ENCODE results near the gene FHL3.
"Not testable (repeated sequence)": the region's sequence is repeated elsewhere in the genome, so short reads cannot be mapped to it uniquely, and the experiment has no call there.

The FHL3 gene

DNA sequence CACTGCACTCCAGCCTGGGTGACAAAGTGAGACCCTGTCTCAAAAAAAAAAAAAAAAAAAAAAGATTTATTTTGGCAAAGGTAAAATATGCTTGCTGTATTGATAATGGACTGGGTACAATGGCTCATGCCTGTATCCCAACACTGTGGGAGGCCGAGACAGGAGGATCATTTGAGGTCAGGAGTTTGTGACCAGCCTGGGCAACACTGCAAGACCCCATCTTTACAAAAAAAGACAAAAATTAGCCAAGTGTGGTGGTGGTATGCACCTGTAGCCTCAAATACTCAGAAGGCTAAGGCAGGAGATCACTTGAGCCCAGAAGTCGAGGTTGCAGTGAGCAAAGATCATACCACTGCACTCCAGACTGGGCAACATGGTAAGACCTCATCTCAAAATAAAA is 21.8 kb downstream of the FHL3 start:
- DNase-seq = no peak

DNA sequence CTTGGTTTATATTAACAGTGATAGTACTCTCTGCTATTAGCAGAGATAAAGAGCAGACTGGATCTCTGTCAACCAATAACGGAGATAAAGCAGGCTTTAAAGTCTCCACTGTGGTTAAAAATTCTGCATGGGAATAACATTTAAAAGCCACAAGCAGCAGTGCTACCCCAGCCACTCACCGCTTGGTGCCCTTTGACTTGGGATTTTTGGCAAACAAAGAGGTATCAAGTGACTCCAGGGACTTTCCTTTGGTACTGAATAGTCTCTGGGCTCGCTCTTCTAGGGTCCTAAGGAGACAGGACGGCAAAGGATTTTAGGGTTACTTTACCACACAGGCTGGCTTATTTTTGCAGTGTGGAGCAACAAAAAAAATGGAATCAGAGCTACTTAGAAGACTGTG is 26.8 kb downstream of the FHL3 start:
- no peak for DNase-seq

GRCh38 chr1:37975083-37975482 is 30.2 kb downstream of the FHL3 start:
- not testable (repeated sequence) for DNase-seq

GRCh38 chr1:37974567-37974966 is 30.7 kb downstream of the FHL3 start:
- DNase-seq = no peak

GRCh38 chr1:37973684-37974083 is 31.6 kb downstream of the FHL3 start:
- DNase-seq = not testable (repeated sequence)

DNA sequence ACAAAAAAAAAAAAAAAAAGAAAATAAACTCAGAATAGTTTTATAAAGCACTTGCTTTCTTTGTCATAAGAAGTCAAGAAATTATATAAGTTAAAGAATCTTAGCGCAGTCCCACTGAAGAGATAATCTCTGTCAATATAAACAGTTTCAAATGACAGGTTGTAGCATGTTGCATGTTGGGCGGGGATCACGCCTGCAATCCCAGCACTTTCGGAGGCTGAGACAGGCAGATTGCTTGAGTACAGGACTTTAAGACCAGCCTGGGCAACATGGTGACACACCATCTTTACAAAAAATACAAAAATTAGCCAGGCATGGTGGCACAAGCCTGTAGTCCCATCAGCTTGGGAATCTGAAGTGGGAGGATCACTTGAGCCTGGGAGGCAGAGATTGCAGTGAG is 40.0 kb downstream of the FHL3 start:
- no peak for DNase-seq

DNA sequence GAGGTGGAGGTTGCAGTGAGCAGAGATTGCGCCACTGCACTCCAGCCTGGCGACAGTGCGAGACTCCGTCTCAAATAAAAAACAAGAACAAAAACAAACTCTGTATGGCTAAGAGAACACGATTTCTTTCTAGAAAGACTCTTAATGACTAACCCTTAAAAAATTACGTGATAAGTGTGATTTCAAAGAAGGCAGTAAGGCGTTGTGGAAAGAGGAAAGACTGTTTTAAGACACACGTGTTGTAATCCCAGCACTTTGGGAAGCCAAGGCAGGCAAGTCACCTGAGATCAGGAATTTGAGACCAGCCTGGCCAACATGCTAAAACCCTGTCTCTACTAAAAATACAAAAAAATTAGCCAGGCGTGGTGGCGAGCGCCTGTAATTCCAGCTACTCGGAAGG is 41.2 kb downstream of the FHL3 start:
- DNase-seq = not testable (repeated sequence)

- no peak for DNase-seq
Observed at GRCh38 chr1:37958690-37959089, 46.6 kb downstream of the FHL3 start.

- no peak for DNase-seq
Observed at GRCh38 chr1:37955685-37956084, 49.6 kb downstream of the FHL3 start.

- no peak for DNase-seq
Observed at GRCh38 chr1:37954316-37954971, 50.9 kb downstream of the FHL3 start.

DNA sequence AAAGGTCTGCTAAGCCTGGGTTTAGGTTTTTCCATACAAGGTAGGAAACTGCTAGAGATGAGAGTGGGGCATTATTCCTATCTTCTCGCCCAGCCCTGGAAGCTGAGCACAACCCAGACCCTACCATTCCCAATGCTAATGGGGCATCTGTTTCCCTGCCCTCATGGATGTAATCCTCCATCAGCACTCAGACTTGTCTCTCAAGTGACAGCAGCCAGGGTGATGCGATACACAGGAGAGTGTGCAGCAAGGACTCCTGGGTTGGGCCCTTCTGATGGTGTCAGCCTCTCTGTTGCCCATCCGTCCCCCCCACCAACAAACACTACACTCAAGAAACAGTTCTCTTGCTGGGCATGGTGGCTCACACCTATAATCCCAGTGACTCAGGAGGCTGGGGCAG is 52.6 kb downstream of the FHL3 start:
- no peak for DNase-seq

DNA sequence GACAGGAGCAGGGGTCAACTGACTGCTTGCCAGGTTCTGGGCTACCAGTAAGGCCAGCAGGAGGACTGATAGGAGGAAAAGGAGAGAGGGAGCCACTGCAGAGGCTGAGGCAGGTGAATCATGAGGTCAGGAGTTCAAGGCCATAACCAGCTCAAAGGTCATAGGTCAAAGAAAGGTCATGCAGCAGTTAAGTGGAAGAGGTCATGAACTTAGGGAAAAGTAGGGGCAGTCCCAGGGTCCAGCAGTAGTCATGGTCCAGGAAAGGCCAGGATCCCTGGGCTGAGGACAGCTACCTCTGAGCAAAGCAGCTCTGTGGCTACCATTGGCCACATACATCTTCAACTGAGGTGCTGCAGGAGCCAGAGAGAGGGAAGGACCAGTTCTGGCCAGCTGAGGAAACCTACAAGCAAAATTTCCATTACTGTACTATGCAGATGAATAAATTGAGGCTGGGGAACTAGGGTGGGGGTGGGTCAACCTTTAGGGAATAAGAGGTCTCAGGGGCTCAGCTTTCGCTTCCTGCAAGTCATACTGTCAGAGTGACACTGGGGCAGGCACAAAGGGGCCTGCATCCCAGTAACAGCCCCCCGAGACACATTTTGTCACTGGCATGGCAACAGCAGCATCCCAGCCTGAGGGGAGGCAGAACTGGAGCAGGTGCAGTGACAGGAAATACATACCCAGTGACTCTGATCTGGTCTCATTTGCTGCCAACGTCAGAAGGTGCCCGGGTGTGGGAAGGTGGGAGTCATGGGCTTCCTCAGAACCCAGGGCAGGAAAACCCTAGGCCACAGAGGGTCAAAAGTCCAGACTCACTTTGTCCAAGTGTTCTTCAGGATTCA is 53.3 kb downstream of the FHL3 start:
- no peak for DNase-seq

- DNase-seq = no peak
Observed at GRCh38 chr1:37951041-37951782, 54.1 kb downstream of the FHL3 start.

DNA sequence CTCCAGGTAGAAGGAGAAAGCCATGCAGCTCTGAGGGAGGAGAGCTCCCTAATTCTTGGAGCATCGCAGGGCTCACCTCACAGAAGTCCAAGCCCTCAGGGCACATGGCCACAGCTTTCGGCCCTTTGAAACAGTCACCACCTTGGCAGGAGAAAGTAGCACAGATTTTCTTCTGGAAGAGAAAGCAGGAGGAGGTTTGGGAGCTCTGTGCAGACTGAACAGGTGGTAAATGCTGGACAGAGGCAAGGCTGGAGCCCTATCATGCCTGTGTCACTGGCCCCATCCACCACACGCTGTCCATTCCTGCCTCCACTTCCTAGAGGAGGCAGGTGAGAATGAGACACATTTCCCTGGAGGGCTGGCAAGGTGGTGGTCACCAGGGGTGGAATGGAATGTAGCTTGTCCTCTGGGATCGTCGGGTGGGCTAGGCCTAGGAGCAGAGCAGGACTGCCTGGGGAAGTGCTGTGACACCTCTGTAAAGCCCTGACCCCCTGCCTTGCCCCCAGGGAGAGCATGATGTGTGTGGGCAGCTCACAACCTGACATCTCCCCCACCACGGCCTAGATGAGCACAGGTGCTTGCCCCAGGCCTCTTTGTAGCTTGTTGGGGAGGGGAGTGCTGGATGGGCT is 55.7 kb downstream of the FHL3 start:
- no peak for DNase-seq

- no peak for DNase-seq
Observed at GRCh38 chr1:37948841-37949240, 56.5 kb downstream of the FHL3 start.

- DNase-seq = no peak
Observed at GRCh38 chr1:37948166-37948565, 57.1 kb downstream of the FHL3 start.

DNA sequence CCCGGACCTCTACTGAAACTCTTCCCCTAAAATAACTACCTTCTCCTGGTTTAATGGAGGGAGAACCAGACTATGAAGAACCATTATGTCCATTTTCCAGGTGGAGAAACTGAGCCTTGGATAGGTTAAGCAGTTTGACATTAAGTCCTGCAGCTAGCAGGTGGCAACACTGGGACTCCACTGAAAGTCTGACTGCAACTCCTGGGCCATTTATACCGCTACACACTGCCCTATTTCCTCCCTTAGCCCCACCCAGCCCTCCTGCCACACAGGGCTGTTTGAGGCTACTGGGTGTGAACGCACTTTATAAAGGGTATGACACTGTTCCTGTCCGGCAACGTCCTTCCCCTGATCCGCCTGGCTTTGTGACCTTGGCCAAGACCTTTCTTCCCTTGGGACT is 58.0 kb downstream of the FHL3 start:
- no peak for DNase-seq
